ENCODE data around the gene TNS3.

The TNS3 gene

GRCh38 chr7:47580811-47581331 lies 1.0 kb downstream of the TNS3 start:
- DNase-seq (ENCODE audit: low read depth): no peak
- H3K4me3 ChIP-seq (ENCODE audit: control insufficient read depth, low read depth, low read length): peak overlapping the region; percentile 82
- no peak for TF ChIP-seq CTCF (IDR thresholded peaks at IDR 0.05; ENCODE audit: control insufficient read depth, insufficient read depth, low read depth, low read length, missing control alignments)

GRCh38 chr7:47580175-47580706 lies 1.7 kb downstream of the TNS3 start:
- no peak for DNase-seq (ENCODE audit: low read depth)
- peak overlapping the region; percentile 82 for H3K4me3 ChIP-seq (ENCODE audit: control insufficient read depth, low read depth, low read length)
- TF ChIP-seq CTCF (IDR thresholded peaks at IDR 0.05; ENCODE audit: control insufficient read depth, insufficient read depth, low read depth, low read length, missing control alignments): no peak

GRCh38 chr7:47579458-47579857 lies 2.5 kb downstream of the TNS3 start:
- H3K4me3 ChIP-seq (ENCODE audit: control insufficient read depth, low read depth, low read length): no peak overlapping the region
- no peak for TF ChIP-seq CTCF (IDR thresholded peaks at IDR 0.05; ENCODE audit: control insufficient read depth, insufficient read depth, low read depth, low read length, missing control alignments)
- no peak for DNase-seq (ENCODE audit: low read depth)

GRCh38 chr7:47578579-47579270 lies 3.2 kb downstream of the TNS3 start:
- H3K4me3 ChIP-seq (ENCODE audit: control insufficient read depth, low read depth, low read length): no peak overlapping the region
- no peak for TF ChIP-seq CTCF (IDR thresholded peaks at IDR 0.05; ENCODE audit: control insufficient read depth, insufficient read depth, low read depth, low read length, missing control alignments)

GRCh38 chr7:47577321-47577919 lies 4.5 kb downstream of the TNS3 start:
- no peak overlapping the region for H3K4me3 ChIP-seq (ENCODE audit: control insufficient read depth, low read depth, low read length)
- no peak for TF ChIP-seq CTCF (IDR thresholded peaks at IDR 0.05; ENCODE audit: control insufficient read depth, insufficient read depth, low read depth, low read length, missing control alignments)
- no peak for DNase-seq (ENCODE audit: low read depth)

More at GRCh38 chr7:47578579-47579270, 3.2 kb downstream of the TNS3 start:
- DNase-seq (ENCODE audit: low read depth): peak; percentile 86

- DNase-seq (ENCODE audit: low read depth): no peak
- no peak overlapping the region for H3K4me3 ChIP-seq (ENCODE audit: control insufficient read depth, low read depth, low read length)
- no peak for TF ChIP-seq CTCF (IDR thresholded peaks at IDR 0.05; ENCODE audit: control insufficient read depth, insufficient read depth, low read depth, low read length, missing control alignments)
These were observed 5.0 kb downstream of the TNS3 start for GRCh38 chr7:47576866-47577306.
